ENCODE measurements around the gene RXFP1.

DNA sequence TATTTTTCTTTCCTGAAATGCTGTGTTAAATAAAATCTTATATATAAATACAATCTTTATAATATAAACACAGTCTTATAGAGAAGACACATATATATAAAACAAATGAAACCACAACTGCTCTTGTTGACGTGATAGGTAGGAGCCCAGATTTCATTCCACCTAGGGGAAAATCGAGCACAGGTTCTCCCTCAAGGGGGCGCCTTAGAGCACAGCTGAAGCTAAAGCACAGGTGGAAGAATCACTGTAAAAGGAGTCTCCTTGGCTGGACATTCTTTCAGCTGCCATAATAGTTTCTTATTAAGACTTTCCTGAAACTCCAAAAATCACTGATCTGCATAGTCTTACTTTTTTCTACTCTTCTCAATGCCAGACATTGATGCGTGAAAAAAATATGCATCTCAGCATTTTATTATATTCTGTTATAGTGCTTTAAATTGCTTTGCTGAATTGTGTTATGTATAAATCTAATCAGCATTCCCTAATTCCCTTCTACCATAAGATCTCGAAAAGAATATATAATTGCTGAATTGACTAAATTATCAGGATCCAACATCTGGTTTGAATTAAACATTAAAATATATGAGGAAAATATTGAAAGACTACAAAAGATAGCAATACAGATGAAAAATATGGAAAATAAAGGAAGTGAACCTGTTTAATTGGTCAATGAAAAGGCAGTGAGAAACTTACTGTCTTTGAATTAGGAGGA is 25.5 kb upstream of the RXFP1 start:
- TF ChIP-seq USF1 (IDR thresholded peaks at IDR 0.05): no peak
- TF ChIP-seq EP300 (IDR thresholded peaks at IDR 0.05; ENCODE audit: borderline replicate concordance): no peak
- no peak for TF ChIP-seq CREB1 (IDR thresholded peaks at IDR 0.05; ENCODE audit: low read depth)
- no peak for TF ChIP-seq MAX (IDR thresholded peaks at IDR 0.05)
- TF ChIP-seq TAF1 (IDR thresholded peaks at IDR 0.05; ENCODE audit: low read depth): no peak
- no peak for TF ChIP-seq EGR1 (IDR thresholded peaks at IDR 0.05)
- TF ChIP-seq RAD21 (IDR thresholded peaks at IDR 0.05; ENCODE audit: low read depth): peak; percentile 67
- no peak for TF ChIP-seq NFIC (IDR thresholded peaks at IDR 0.05)
- TF ChIP-seq, protein P1, sequence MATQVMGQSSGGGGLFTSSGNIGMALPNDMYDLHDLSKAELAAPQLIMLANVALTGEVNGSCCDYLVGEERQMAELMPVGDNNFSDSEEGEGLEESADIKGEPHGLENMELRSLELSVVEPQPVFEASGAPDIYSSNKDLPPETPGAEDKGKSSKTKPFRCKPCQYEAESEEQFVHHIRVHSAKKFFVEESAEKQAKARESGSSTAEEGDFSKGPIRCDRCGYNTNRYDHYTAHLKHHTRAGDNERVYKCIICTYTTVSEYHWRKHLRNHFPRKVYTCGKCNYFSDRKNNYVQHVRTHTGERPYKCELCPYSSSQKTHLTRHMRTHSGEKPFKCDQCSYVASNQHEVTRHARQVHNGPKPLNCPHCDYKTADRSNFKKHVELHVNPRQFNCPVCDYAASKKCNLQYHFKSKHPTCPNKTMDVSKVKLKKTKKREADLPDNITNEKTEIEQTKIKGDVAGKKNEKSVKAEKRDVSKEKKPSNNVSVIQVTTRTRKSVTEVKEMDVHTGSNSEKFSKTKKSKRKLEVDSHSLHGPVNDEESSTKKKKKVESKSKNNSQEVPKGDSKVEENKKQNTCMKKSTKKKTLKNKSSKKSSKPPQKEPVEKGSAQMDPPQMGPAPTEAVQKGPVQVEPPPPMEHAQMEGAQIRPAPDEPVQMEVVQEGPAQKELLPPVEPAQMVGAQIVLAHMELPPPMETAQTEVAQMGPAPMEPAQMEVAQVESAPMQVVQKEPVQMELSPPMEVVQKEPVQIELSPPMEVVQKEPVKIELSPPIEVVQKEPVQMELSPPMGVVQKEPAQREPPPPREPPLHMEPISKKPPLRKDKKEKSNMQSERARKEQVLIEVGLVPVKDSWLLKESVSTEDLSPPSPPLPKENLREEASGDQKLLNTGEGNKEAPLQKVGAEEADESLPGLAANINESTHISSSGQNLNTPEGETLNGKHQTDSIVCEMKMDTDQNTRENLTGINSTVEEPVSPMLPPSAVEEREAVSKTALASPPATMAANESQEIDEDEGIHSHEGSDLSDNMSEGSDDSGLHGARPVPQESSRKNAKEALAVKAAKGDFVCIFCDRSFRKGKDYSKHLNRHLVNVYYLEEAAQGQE (IDR thresholded peaks at IDR 0.05; ENCODE audit: low read depth): no peak
- TF ChIP-seq TCF12 (IDR thresholded peaks at IDR 0.05; ENCODE audit: low read depth): no peak
- no peak for TF ChIP-seq CEBPB (IDR thresholded peaks at IDR 0.05)
- TF ChIP-seq ZBTB7A (IDR thresholded peaks at IDR 0.05; ENCODE audit: low read depth): no peak
- TF ChIP-seq YY1 (IDR thresholded peaks at IDR 0.05; ENCODE audit: low read depth): no peak

All from Ishikawa (cell line).